H1 (cell line): ENCODE results near the gene SLC5A12. TPM values are rescaled to one million over a fixed set of nuclear protein-coding genes. Genes with fewer than 3 reads are reported as not detected.

Experiments used
- CTCF ChIA-PET: fragments of 300-600 bp; sonication (Branson Sonifier 250); formaldehyde crosslinking; loops from one replicate; lab custom pipeline; 2021; ENCODE audit not compliant: partially characterized antibody; lab: Charles Lee
- POLR2A ChIA-PET: fragments of 300-600 bp; sonication (Branson Sonifier 250); formaldehyde crosslinking; loops from one replicate; lab custom pipeline; 2021; ENCODE audit warnings: inconsistent platforms; ENCODE audit not compliant: partially characterized antibody; lab: Charles Lee
- DNase-seq, 2 experiments: peaks; one replicate each; pipeline versions ENCODE4 v3.0.0 to v3.0.0-alpha.2; 2010 to 2022; ENCODE audit warnings: low spot score in 2 of 2, low read depth in 1 of 2, mixed read lengths in 1 of 2
- FAIRE-seq: peaks from 2 replicates; lab custom pipeline; 2011; peaks lifted over from hg19 to GRCh38; lab: Jason Lieb, UNC
- H2AFZ ChIP-seq: 2 replicates; pipeline ENCODE4 v1.8.1; 2012; ENCODE audit warnings: low read length, inconsistent platforms
- H2AK5ac ChIP-seq: 2 replicates; pipeline ENCODE4 v1.6.1; 2013; ENCODE audit warnings: low read depth, low read length
- H2BK120ac ChIP-seq: replicated peaks from 2 replicates; pipeline ENCODE3; 2013; ENCODE audit warnings: low read depth, low read length, inconsistent platforms
- H2BK12ac ChIP-seq: 2 replicates; pipeline ENCODE4 v1.6.1; 2013; ENCODE audit warnings: low read depth, low read length
- H2BK15ac ChIP-seq: 2 replicates; pipeline ENCODE4 v1.6.1; 2013; ENCODE audit warnings: low read length
- H2BK20ac ChIP-seq: 2 replicates; pipeline ENCODE4 v1.6.1; 2013; ENCODE audit warnings: low read length
- H2BK5ac ChIP-seq: 2 replicates; pipeline ENCODE4 v1.6.1; 2013; ENCODE audit warnings: low read depth, low read length
- H3K14ac ChIP-seq: 2 replicates; pipeline ENCODE4 v1.6.1; 2013; ENCODE audit warnings: inconsistent platforms; ENCODE audit not compliant: insufficient read length
- H3K18ac ChIP-seq: 2 replicates; pipeline ENCODE4 v1.6.1; 2013; ENCODE audit warnings: low read length; ENCODE audit errors: extremely low read depth
- H3K23ac ChIP-seq: 2 replicates; pipeline ENCODE4 v1.6.1; 2013; ENCODE audit warnings: inconsistent platforms; ENCODE audit not compliant: insufficient read length
- H3K23me2 ChIP-seq: 2 replicates; pipeline ENCODE4 v1.6.1; 2013; ENCODE audit warnings: low read depth, low read length
- H3K27ac ChIP-seq: 2 replicates; pipeline ENCODE4 v1.6.1; 2011; ENCODE audit warnings: low read depth, low read length, inconsistent platforms
- H3K27me3 ChIP-seq, 4 experiments: replicated peaks in 1 of 4; 1 replicate in 1 of 4; 2 replicates in 3 of 4; pipeline versions ENCODE4 v1.6.1 to v1.8.1; 2011 to 2013; ENCODE audit warnings: low read length in 3 of 4, mild to moderate bottlenecking in 3 of 4, inconsistent platforms in 2 of 4, mixed read lengths in 2 of 4, moderate library complexity in 1 of 4; ENCODE audit not compliant: control insufficient read depth in 3 of 4, insufficient read depth in 3 of 4; ENCODE audit errors: extremely low read depth in 1 of 4
- H3K36me3 ChIP-seq, 4 experiments: 2 replicates each; pipeline versions ENCODE4 v1.6.1 to v1.8.1; 2011 to 2013; ENCODE audit warnings: mild to moderate bottlenecking in 4 of 4, low read length in 3 of 4, moderate library complexity in 2 of 4, control low read depth in 1 of 4, inconsistent platforms in 1 of 4; ENCODE audit not compliant: insufficient read depth in 4 of 4, control insufficient read depth in 2 of 4
- H3K4ac ChIP-seq: replicated peaks from 2 replicates; pipeline ENCODE3; 2013; ENCODE audit warnings: low read length, low read depth, mixed read lengths, inconsistent platforms; ENCODE audit not compliant: insufficient read length
- H3K4me1 ChIP-seq, 4 experiments: replicated peaks in 1 of 4; 1 replicate in 1 of 4; 2 replicates in 3 of 4; pipeline versions ENCODE4 v1.6.1 to v1.8.1; 2011 to 2013; ENCODE audit warnings: low read length in 3 of 4, inconsistent platforms in 2 of 4, mixed read lengths in 1 of 4; ENCODE audit not compliant: insufficient read depth in 4 of 4, control insufficient read depth in 3 of 4
- H3K4me2 ChIP-seq, 2 experiments: 2 replicates each; pipeline versions ENCODE4 v1.6.1 to v1.8.1; 2011 to 2013; ENCODE audit warnings: low read depth in 2 of 2, low read length in 2 of 2, control low read depth in 1 of 2, inconsistent platforms in 1 of 2, mild to moderate bottlenecking in 1 of 2; ENCODE audit not compliant: insufficient read depth in 1 of 2
- H3K4me3 ChIP-seq, 4 experiments: fragments of 200-600, 300-600 bp in 1 of 4; sonication (generic), shearing (Covaris generic), sonication (Bioruptor Twin) in 1 of 4; 2 replicates each; pipeline versions ENCODE4 v1.5.1 to v1.8.1; 2011 to 2016; ENCODE audit warnings: low read length in 4 of 4, low read depth in 3 of 4, control low read depth in 2 of 4, inconsistent platforms in 2 of 4, mild to moderate bottlenecking in 2 of 4, mixed read lengths in 1 of 4, moderate library complexity in 1 of 4; ENCODE audit not compliant: insufficient read depth in 2 of 4; ENCODE audit errors: extremely low read depth in 1 of 4
- H3K56ac ChIP-seq: replicated peaks from 2 replicates; pipeline ENCODE3; 2013; ENCODE audit warnings: low read depth, mild to moderate bottlenecking, mixed read lengths, low read length, inconsistent platforms; ENCODE audit not compliant: insufficient read length
- H3K79me1 ChIP-seq: 2 replicates; pipeline ENCODE4 v1.6.1; 2013; ENCODE audit warnings: low read depth, low read length, control low read depth
- H3K79me2 ChIP-seq, 2 experiments: 2 replicates each; pipeline versions ENCODE4 v1.6.1 to v1.8.1; 2012 to 2013; ENCODE audit warnings: low read length in 2 of 2, mild to moderate bottlenecking in 2 of 2, inconsistent platforms in 1 of 2; ENCODE audit not compliant: insufficient read depth in 2 of 2, control insufficient read depth in 1 of 2
- H3K9ac ChIP-seq, 4 experiments: replicated peaks in 1 of 4; 1 replicate in 1 of 4; 2 replicates in 3 of 4; pipeline versions ENCODE4 v1.6.1 to v1.8.1; 2011 to 2013; ENCODE audit warnings: low read depth in 3 of 4, low read length in 3 of 4, control low read depth in 2 of 4, mild to moderate bottlenecking in 2 of 4, moderate library complexity in 2 of 4, inconsistent platforms in 1 of 4; ENCODE audit errors: extremely low read depth in 1 of 4
- H3K9me3 ChIP-seq, 2 experiments: 2 replicates each; pipeline versions ENCODE4 v1.6.1 to v1.8.1; 2012 to 2013; ENCODE audit warnings: mild to moderate bottlenecking in 2 of 2, moderate library complexity in 2 of 2, control low read depth in 1 of 2, inconsistent platforms in 1 of 2, low read depth in 1 of 2, low read length in 1 of 2, mixed read lengths in 1 of 2; ENCODE audit not compliant: insufficient read depth in 2 of 2
- H4K20me1 ChIP-seq, 2 experiments: replicated peaks in 1 of 2; 2 replicates each; pipeline versions ENCODE3 to v1.8.1; 2011 to 2013; ENCODE audit warnings: inconsistent platforms in 2 of 2, low read length in 2 of 2, mild to moderate bottlenecking in 1 of 2; ENCODE audit not compliant: insufficient read depth in 2 of 2, control insufficient read depth in 1 of 2
- H4K5ac ChIP-seq: 2 replicates; pipeline ENCODE4 v1.6.1; 2013; ENCODE audit warnings: low read length, low read depth, mixed read lengths, inconsistent platforms; ENCODE audit not compliant: insufficient read length
- H4K8ac ChIP-seq: 2 replicates; pipeline ENCODE4 v1.8.0; 2013; ENCODE audit warnings: mild to moderate bottlenecking, moderate library complexity, low read length, inconsistent platforms; ENCODE audit not compliant: insufficient read depth; ENCODE audit errors: extremely low read depth
- H4K91ac ChIP-seq: replicated peaks from 2 replicates; pipeline ENCODE3; 2013; ENCODE audit warnings: low read length, mixed read lengths, inconsistent platforms; ENCODE audit not compliant: insufficient read length
- CHD1 ChIP-seq: IDR thresholded peaks from 2 replicates; pipeline ENCODE4 v1.6.1; 2012; ENCODE audit warnings: low read depth, low read length, improper control_type of control experiment
- CTBP2 ChIP-seq: IDR thresholded peaks from 2 replicates; pipeline ENCODE4 v1.7.0; 2011; ENCODE audit warnings: borderline replicate concordance, mild to moderate bottlenecking, moderate library complexity, mixed read lengths, low read length; ENCODE audit not compliant: insufficient read depth, insufficient read length
- CTCF ChIP-seq, 3 experiments: IDR thresholded peaks; 1 replicate in 2 of 3; 2 replicates in 1 of 3; pipeline versions ENCODE4 v1.5.1 to v1.6.1; 2011; ENCODE audit warnings: low read length in 3 of 3, mild to moderate bottlenecking in 3 of 3, inconsistent platforms in 2 of 3, low read depth in 1 of 3, moderate library complexity in 1 of 3; ENCODE audit not compliant: insufficient read depth in 1 of 3; ENCODE audit errors: control extremely low read depth in 1 of 3
- EGR1 ChIP-seq: IDR thresholded peaks from 2 replicates; pipeline ENCODE4 v1.6.1; 2011; ENCODE audit warnings: low read depth, low read length, borderline replicate concordance
- FOSL1 ChIP-seq: IDR thresholded peaks from 2 replicates; pipeline ENCODE4 v1.6.1; 2011; ENCODE audit warnings: mild to moderate bottlenecking, low read depth, low read length, moderate library complexity; ENCODE audit not compliant: insufficient read depth
- HDAC2 ChIP-seq, 2 experiments: fragments of 300-600 bp in 1 of 2; sonication (generic) in 1 of 2; IDR thresholded peaks; 2 replicates each; pipeline ENCODE4 v1.6.1; 2011 to 2012; ENCODE audit warnings: low read depth in 2 of 2, low read length in 2 of 2, mild to moderate bottlenecking in 2 of 2, moderate library complexity in 2 of 2, borderline replicate concordance in 1 of 2, inconsistent platforms in 1 of 2
- KDM4A ChIP-seq: IDR thresholded peaks from one replicate; pipeline ENCODE4 v1.7.1; 2012; ENCODE audit warnings: low read depth, mild to moderate bottlenecking, moderate library complexity, low read length, inconsistent platforms; ENCODE audit not compliant: severe bottlenecking
- WGBS, 2 experiments: shearing (Covaris generic) in 1 of 2; methylation state at CpG; one replicate each; pipeline versions ENCODE4 v1.1.6 to v1.1.7; 2013 to 2015; ENCODE audit warnings: low lambda C conversion rate in 2 of 2, mixed read lengths in 2 of 2, inconsistent platforms in 1 of 2, low coverage in 1 of 2, missing lambda C conversion rate in 1 of 2; ENCODE audit not compliant: insufficient replicate concordance in 2 of 2, insufficient coverage in 1 of 2, insufficient read length in 1 of 2; ENCODE audit errors: extremely low coverage in 1 of 2, missing lambda C conversion rate in 1 of 2; 5-methylcytosine and 5-hydroxymethylcytosine counted together
- polyA plus RNA-seq, 7 experiments: library from polyadenylated mRNA; depleted of rRNA in 3 of 7; stranded (reverse) in 5 of 7; unstranded in 2 of 7; fragments of >200 nt in 5 of 7; fragments of 200-250 nt in 2 of 7; gene quantifications; 1 replicate in 5 of 7; 2 replicates in 1 of 7; 4 replicates in 1 of 7; pipeline versions ENCODE4 v1.2.1 to v1.2.3, GENCODE V29; 2011 to 2013; ENCODE audit warnings: missing spikeins in 2 of 7, mixed read lengths in 2 of 7
- total RNA-seq: library from RNA; stranded (reverse); fragmentation: NEBNext Ultra II Directional; extraction: Animal tissue kit (Norgen Biotek cat#: 25700); gene quantifications from 2 replicates; pipeline ENCODE4 v1.2.1, GENCODE V29; 2021
- TF ChIP-seq, protein P1 (sequence below): IDR thresholded peaks from 2 replicates; pipeline ENCODE4 v1.6.1; 2011; ENCODE audit warnings: low read depth, mild to moderate bottlenecking, low read length; ENCODE audit not compliant: insufficient read depth

SLC5A12 gene
- total and polyA plus RNA-seq, 2 of the 8 experiments (the other 6 are each of a cell fraction or from before 2014, with no cell fraction given): 1.3 to 1.4 TPM

DNA sequence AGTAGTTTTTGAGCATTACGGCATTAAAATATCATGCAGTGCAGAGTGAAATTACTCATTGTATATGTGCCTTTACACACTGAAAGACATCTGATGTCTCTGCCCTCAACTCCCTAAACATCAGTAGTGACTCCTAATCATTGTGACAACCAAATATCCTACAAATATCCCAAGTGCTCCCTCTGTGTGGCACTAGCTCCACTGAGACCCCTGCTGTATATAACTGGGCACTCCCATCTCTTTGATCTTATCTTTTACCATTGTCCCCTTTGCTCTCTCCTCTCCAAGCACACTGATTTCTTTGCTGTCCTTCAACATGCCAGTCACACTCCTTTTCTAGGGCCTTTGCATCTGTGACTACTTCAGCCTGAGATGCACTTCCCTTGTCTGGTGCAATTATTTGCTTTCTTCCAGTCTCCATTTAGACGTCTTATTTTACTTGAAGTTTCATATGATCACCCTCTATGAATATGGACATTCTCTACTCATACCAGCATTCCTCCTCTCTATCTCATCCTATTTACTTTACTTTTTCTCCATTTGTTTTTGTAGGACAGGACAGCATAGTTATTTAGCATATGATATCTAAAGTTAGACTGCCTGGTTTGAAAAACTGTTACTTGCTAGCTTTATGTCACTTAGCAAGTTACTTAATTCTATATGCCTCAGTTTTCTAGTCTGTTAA lies 2.4 kb downstream of the SLC5A12 start:
- DNase-seq (no peak), FAIRE-seq (no peak)
- Histone ChIP-seq H4K5ac (no peak overlapping the region), H2BK12ac (no peak overlapping the region), H3K27me3 (peaks cover 0 to 1% (median 0%) of the 10 kb centered on the region in 4 experiments; a peak in 1 of 7 replicates), H4K91ac (no peak overlapping the region), H3K9ac (no peak overlapping the region), H2AK5ac (no peak overlapping the region), H3K14ac (no peak overlapping the region), H2AFZ (no peak overlapping the region), H3K4me3 (no peak overlapping the region), H3K4me1 (no peaks in the 10 kb centered on the region), H3K79me2 (no peaks in the 10 kb centered on the region), H3K9me3 (no peaks in the 10 kb centered on the region), H3K27ac (no peak overlapping the region), H2BK20ac (no peak overlapping the region), H2BK15ac (no peak overlapping the region), H3K79me1 (no peaks in the 10 kb centered on the region), H2BK120ac (no peak overlapping the region), H3K23me2 (no peaks in the 10 kb centered on the region), H3K18ac (no peak overlapping the region), H3K4me2 (no peak overlapping the region), H3K56ac (no peak overlapping the region), H4K20me1 (no peaks in the 10 kb centered on the region), H3K23ac (no peak overlapping the region), H4K8ac (no peak overlapping the region), H3K4ac (no peak overlapping the region), H3K36me3 (no peaks in the 10 kb centered on the region), H2BK5ac (no peak overlapping the region)
- CTCF ChIA-PET: interaction anchor here (1.0 to 1.6 kb wide), 3 partner anchors 74 to 440 kb away, joined by 3 to 4 read pairs (median 3); no protein-coding TSS in a partner anchor
- WGBS, 2 experiments: 87% methylated on average over 2 of the region's 2 CpGs; no CpG with 5 or more reads in 1 of the 2 experiments
- POLR2A ChIA-PET: no interaction called here
- no peak for TF ChIP-seq HDAC2 (IDR thresholded peaks at IDR 0.05; ENCODE audit: borderline replicate concordance in 1 of 2, low read depth in 2 of 2, low read length in 2 of 2)
- TF ChIP-seq CHD1: no peak
- TF ChIP-seq, protein P1, sequence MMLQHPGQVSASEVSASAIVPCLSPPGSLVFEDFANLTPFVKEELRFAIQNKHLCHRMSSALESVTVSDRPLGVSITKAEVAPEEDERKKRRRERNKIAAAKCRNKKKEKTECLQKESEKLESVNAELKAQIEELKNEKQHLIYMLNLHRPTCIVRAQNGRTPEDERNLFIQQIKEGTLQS: no peak
- no peak for TF ChIP-seq CTBP2
- TF ChIP-seq EGR1: no peak
- no peak for TF ChIP-seq KDM4A
- TF ChIP-seq FOSL1: no peak
- TF ChIP-seq CTCF (IDR thresholded peaks at IDR 0.05; ENCODE audit: control extremely low read depth in 1 of 3, insufficient read depth in 1 of 3, low read depth in 1 of 3, low read length in 3 of 3): peak in 1 of 3 experiments; percentile 16; a peak in 1 of 4 replicates
